Astrocyte (in vitro differentiated cells and primary cell): ENCODE results near the gene XPO6.

ENCODE experiments used
- CTCF ChIP-seq: IDR thresholded peaks from 2 replicates; pipeline ENCODE4 v1.5.1; 2011; ENCODE audit warnings: low read depth, mild to moderate bottlenecking, inconsistent platforms, low read length, moderate library complexity; ENCODE audit not compliant: insufficient read depth
- EZH2 ChIP-seq: IDR thresholded peaks from 2 replicates; pipeline ENCODE4 v1.6.1; 2012; ENCODE audit warnings: mild to moderate bottlenecking, low read length, inconsistent platforms; ENCODE audit not compliant: insufficient read depth

- no peak for TF ChIP-seq CTCF
- TF ChIP-seq EZH2, result no peak
Measured at GRCh38 chr16:28101533-28101890, 110.3 kb downstream of the XPO6 start.
